GM10248 (cell line): ENCODE data around the gene CBLN3.

Source experiments
- CTCF ChIA-PET: fragments of 300-600 bp; sonication (Branson Sonifier 250); formaldehyde crosslinking; extraction: SDS; loops from one replicate; lab custom pipeline; 2021; ENCODE audit warnings: antibody characterized with exemption; lab: Yijun Ruan, JAX
- POLR2A ChIA-PET: fragments of 350-650 bp; sonication (Branson Sonifier 250); formaldehyde crosslinking; extraction: SDS; loops from one replicate; lab custom pipeline; 2020; ENCODE audit warnings: antibody characterized with exemption; lab: Yijun Ruan, JAX
- DNase-seq: peaks from one replicate; pipeline ENCODE4 v3.0.0; 2012; ENCODE audit errors: extremely low spot score
- CTCF ChIP-seq: IDR thresholded peaks from 2 replicates; pipeline ENCODE4 v1.5.1; 2012; ENCODE audit warnings: mild to moderate bottlenecking, low read depth; ENCODE audit errors: extremely low read depth, missing control alignments, control extremely low read depth

Gene CBLN3

DNA sequence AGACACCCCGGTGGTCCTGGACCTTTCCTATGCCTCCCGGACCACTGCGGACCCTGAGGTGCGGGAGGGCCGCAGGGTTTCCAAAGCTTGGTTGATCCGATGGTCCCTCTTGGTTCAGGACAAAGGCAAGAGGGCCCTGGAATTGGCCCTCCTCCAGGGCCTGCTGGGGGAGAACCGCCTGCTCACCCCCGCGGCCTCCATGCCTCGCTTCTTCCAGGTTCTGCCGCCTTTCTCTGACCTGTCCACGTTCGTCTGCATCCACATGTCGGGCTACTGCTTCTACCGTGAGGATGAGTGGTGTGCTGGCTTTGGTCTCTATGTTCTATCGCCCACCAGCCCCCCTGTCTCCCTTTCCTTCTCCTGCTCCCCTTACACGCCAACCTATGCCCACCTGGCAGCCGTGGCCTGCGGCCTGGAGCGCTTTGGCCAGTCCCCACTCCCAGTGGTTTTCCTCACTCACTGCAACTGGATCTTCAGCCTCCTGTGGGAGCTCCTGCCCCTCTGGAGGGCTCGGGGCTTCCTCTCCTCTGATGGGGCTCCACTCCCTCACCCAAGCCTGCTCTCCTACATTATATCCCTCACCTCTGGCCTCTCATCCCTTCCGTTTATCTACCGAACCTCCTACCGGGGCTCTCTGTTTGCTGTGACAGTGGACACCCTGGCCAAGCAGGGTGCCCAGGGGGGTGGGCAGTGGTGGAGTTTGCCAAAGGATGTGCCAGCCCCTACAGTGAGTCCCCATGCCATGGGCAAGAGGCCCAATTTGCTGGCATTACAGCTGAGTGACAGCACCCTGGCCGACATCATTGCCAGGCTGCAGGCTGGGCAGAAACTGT, 13.8 kb downstream of the CBLN3 start:
- no peak for TF ChIP-seq CTCF
- no peak for DNase-seq
- ChIA-PET CTCF (interaction anchor here (0.6 to 2.9 kb wide), 4 partner anchors 8 to 21 kb away, joined by 3 to 14 read pairs (median 5); no protein-coding TSS in a partner anchor), POLR2A (no interaction called here)

DNA sequence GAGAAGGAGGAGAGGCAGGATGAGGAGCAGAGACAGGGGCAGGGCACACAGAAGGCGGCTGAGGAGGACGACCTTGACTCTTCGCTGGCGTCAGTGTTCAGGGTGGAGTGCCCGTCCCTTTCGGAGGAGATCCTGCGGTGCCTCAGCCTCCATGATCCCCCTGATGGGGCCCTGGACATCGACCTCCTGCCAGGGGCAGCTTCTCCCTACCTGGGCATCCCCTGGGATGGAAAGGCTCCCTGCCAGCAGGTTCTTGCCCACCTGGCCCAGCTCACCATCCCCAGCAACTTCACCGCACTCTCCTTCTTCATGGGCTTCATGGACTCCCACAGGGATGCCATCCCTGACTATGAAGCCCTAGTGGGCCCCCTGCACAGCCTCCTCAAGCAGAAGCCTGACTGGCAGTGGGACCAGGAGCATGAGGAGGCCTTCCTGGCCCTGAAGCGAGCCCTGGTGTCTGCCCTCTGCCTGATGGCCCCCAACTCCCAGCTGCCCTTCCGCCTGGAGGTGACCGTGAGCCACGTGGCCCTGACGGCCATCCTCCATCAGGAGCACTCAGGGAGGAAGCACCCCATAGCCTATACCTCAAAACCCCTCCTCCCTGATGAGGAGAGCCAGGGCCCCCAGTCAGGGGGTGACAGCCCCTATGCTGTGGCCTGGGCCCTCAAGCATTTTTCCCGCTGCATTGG, 14.6 kb downstream of the CBLN3 start:
- no peak for TF ChIP-seq CTCF
- ChIA-PET POLR2A (no interaction called here), CTCF (interaction anchor here (0.8 to 4.8 kb wide), 6 partner anchors 9 to 81 kb away, joined by 3 to 33 read pairs (median 8); partner anchors contain the start of genes CBLN3 and KHNYN)
- DNase-seq = no peak

DNA sequence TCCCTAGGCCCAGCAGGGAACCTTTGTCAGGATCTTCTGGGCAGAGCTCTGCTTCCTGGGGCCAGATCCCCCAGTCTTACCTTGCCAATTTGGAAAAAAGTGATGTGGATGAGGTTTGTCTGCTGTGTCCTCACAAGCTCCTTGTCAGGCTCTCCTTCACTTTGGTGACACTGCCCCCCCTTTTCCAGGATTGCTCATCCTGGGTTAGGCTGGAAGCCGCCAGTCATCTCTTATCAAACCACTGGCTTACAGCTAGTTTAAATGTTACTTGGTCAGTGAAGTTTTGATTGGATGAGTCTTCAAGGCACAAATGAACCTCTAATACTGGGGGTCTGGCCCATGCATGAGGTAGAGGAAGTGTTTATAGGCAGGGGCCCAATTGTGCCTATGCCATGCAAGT, 15.4 kb downstream of the CBLN3 start:
- POLR2A ChIA-PET = no interaction called here
- DNase-seq = no peak
- CTCF ChIA-PET = interaction anchor here (0.8 to 4.8 kb wide), 9 partner anchors 9 to 106 kb away, joined by 3 to 33 read pairs (median 3); partner anchors contain the start of genes CBLN3 and KHNYN
- TF ChIP-seq CTCF = no peak

DNA sequence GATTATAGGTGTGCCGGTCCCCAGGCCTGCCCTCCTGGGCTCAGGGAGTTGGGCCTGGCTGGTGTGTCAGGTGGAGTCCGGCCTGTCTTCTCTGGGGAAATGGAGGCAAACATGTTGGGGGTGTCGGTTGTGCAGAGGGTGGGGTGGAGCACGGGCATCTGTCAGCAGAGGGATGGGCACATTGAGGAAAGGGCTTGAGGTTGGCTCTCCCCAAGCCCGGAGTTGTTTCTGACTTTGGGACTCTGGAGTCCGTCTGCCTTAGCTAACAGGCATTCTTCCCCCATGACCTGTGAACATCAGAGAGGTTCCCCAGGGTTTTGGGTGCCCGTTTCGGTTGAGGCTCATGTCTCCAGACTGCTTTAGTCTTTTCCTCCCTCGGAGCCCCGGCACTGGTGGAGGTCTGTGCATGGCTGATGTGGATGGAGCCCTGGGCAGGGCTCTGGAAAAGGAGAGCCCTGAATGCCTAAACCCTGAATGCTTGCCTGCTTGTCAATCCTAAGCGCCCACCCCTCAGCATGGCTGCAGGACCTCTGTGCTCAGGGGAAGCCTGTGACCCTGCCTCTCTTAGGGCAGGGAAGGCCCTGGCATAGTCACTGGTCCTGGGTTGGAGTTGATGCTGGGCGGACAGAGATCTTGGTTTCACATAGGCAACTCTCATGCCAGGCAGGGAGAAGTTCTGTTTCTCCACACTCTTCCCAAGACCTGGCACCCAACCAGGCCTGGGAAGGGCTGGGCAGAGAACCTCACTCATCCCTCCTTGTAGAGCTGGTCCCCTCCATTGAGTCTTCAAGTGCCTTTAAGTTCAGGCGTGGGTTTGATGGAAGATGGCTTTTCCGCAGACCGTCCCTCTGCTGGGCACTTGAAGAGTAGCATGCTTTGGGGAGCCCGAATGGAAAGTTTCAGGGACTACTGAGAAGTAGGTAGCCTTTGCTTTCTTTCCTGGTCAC, 17.8 kb downstream of the CBLN3 start:
- peak; percentile 55 for TF ChIP-seq CTCF
- CTCF ChIA-PET = interaction anchor here (1.0 to 4.8 kb wide), 9 partner anchors 8 to 79 kb away, joined by 3 to 33 read pairs (median 3); partner anchors contain the start of genes ADCY4, CBLN3, KHNYN and NYNRIN
- POLR2A ChIA-PET = no interaction called here
- peak; percentile 70 for DNase-seq

DNA sequence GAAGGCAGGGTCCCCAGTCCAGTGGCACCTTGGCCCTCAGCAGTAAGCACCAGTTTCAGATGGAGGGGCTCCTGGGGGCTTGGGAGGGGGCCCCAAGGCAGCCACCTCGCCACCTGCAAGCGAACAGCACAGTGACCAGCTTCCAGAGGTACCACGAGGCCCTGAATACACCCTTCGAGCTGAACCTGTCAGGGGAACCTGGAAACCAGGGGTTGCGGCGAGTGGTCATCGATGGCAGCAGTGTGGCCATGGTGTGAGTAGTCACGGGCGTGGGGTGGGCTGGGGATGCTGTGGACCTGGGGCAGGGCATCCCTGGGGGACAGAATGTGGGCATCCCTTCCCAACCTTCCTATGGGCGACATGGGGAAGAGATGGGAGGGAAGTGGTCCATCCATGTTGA, 19.5 kb downstream of the CBLN3 start:
- TF ChIP-seq CTCF = no peak
- DNase-seq = no peak
- POLR2A ChIA-PET = no interaction called here

More for the DNA sequence above, 19.5 kb downstream of the CBLN3 start:
- CTCF ChIA-PET = interaction anchor here (0.6 to 4.8 kb wide), 9 partner anchors 7 to 77 kb away, joined by 3 to 33 read pairs (median 7); partner anchors contain the start of genes ADCY4, CBLN3, KHNYN and NYNRIN
